GM21737 (cell line): ENCODE data around the gene NKTR.

Experiments used
- ATAC-seq: cut with Tn5 transposase; IDR thresholded peaks from one replicate; pipeline ENCODE4 v1.9.1; 2021; ENCODE audit warnings: mild to moderate bottlenecking, moderate library complexity; ENCODE audit not compliant: unreplicated experiment

NKTR gene

GRCh38 chr3:42675909-42676308 is 75.4 kb downstream of the NKTR start:
- no peak for ATAC-seq

- no peak for ATAC-seq
Observed at GRCh38 chr3:42678447-42678846, 78.0 kb downstream of the NKTR start.

- ATAC-seq: no peak
Observed at GRCh38 chr3:42680271-42680670, 79.8 kb downstream of the NKTR start.

- ATAC-seq: no peak
Observed at GRCh38 chr3:42680806-42681205, 80.3 kb downstream of the NKTR start.

- ATAC-seq: no peak
Observed at GRCh38 chr3:42681361-42682038, 81.0 kb downstream of the NKTR start.

- ATAC-seq: no peak
Observed at GRCh38 chr3:42682301-42683070, 82.0 kb downstream of the NKTR start.

- no peak for ATAC-seq
Observed at GRCh38 chr3:42683875-42684598, 83.6 kb downstream of the NKTR start.

- ATAC-seq: no peak
Observed at GRCh38 chr3:42684632-42685362, 84.3 kb downstream of the NKTR start.

- ATAC-seq: no peak
Observed at GRCh38 chr3:42685363-42685881, 84.9 kb downstream of the NKTR start, which contains the start of gene KLHL40. KLHL40 (plus strand) TSS chr3:42685537; CDS start chr3:42685619, 82 bp downstream.

GRCh38 chr3:42685891-42686820 is 85.7 kb downstream of the NKTR start:
- no peak for ATAC-seq

GRCh38 chr3:42686832-42687650 is 86.6 kb downstream of the NKTR start:
- ATAC-seq: no peak

- no peak for ATAC-seq
Observed at GRCh38 chr3:42688016-42688415, 87.5 kb downstream of the NKTR start.

- ATAC-seq: no peak
Observed at GRCh38 chr3:42688487-42689420, 88.3 kb downstream of the NKTR start.

- ATAC-seq: no peak
Observed at GRCh38 chr3:42689421-42690014, 89.0 kb downstream of the NKTR start.

GRCh38 chr3:42690191-42690590 is 89.7 kb downstream of the NKTR start:
- ATAC-seq: no peak

- ATAC-seq: no peak
Observed at GRCh38 chr3:42690766-42691680, 90.5 kb downstream of the NKTR start.
